Activated naive CD4-positive, alpha-beta T cell treated with anti-CD3 and anti-CD28 coated beads, Interleukin-2, amount 10 ng/mL, durations not matched to agents 7 days and 5 days (primary cell): ENCODE data around the gene TNS1.

Experiments used
- CTCF ChIA-PET: fragments of 350-600 bp; sonication (Branson Sonifier 250); formaldehyde crosslinking; loops from one replicate; lab custom pipeline; 2021; ENCODE audit warnings: antibody characterized with exemption; lab: Charles Lee
- DNase-seq: peaks from one replicate; pipeline ENCODE4 v3.0.0-alpha.2; 2020
- H3K27ac Mint-ChIP-seq: one replicate; pipeline ENCODE4 v1.8.0; 2021; ENCODE audit warnings: mild to moderate bottlenecking, moderate library complexity, mixed read lengths
- H3K27me3 Mint-ChIP-seq: one replicate; pipeline ENCODE4 v1.8.0; 2021; ENCODE audit warnings: mild to moderate bottlenecking, mixed read lengths
- H3K36me3 Mint-ChIP-seq: one replicate; pipeline ENCODE4 v1.8.0; 2021; ENCODE audit warnings: mixed read lengths
- H3K4me1 Mint-ChIP-seq: one replicate; pipeline ENCODE4 v1.8.0; 2021; ENCODE audit warnings: mixed read lengths
- H3K4me3 Mint-ChIP-seq: one replicate; pipeline ENCODE4 v1.8.0; 2021; ENCODE audit warnings: mild to moderate bottlenecking, moderate library complexity, mixed read lengths
- H3K9me3 Mint-ChIP-seq: one replicate; pipeline ENCODE4 v1.8.0; 2021; ENCODE audit warnings: mixed read lengths

TNS1 gene

GRCh38 chr2:218005028-218005427 is 2.2 kb upstream of the TNS1 start:
- DNase-seq: no peak
- peaks cover 5% of the 10 kb centered on the region for H3K4me1 Mint-ChIP-seq
- no peak overlapping the region for H3K4me3 Mint-ChIP-seq
- no peaks in the 10 kb centered on the region for H3K9me3 Mint-ChIP-seq
- peaks cover 49% of the 10 kb centered on the region for H3K27me3 Mint-ChIP-seq
- CTCF ChIA-PET: interaction anchor here (5.2 kb wide), 1 partner anchor 11 kb away, joined by 29 read pairs; no protein-coding TSS in a partner anchor
- H3K36me3 Mint-ChIP-seq: no peaks in the 10 kb centered on the region
- no peak overlapping the region for H3K27ac Mint-ChIP-seq

DNA sequence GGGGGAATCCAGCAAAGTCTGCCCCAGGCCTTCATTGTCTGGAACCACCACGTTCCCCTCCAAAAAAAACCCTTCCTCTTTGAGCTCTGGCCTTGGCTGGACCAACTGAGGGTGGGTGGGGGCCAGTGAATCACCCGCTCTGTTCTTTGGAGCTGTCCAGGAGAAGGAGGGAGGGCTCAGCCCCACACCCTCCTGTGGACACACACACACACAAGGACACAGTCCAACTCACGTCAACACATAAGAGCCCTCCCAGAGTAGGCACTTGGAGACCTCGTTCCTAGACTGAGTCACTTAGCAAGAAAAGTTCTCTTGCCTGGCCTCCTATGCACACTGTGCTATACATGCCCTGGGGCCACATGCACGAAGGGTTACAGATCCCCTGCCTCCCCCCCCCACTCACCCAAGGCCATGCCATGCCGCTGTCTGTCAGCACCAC is 1.2 kb upstream of the TNS1 start:
- no peaks in the 10 kb centered on the region for H3K36me3 Mint-ChIP-seq
- H3K27me3 Mint-ChIP-seq: peaks cover 39% of the 10 kb centered on the region
- DNase-seq: no peak
- no peaks in the 10 kb centered on the region for H3K9me3 Mint-ChIP-seq
- no peaks in the 10 kb centered on the region for H3K4me1 Mint-ChIP-seq
- no peak overlapping the region for H3K4me3 Mint-ChIP-seq
- CTCF ChIA-PET: interaction anchor here (0.6 kb wide), 1 partner anchor 15 kb away, joined by 3 read pairs; no protein-coding TSS in a partner anchor
- no peak overlapping the region for H3K27ac Mint-ChIP-seq

DNA sequence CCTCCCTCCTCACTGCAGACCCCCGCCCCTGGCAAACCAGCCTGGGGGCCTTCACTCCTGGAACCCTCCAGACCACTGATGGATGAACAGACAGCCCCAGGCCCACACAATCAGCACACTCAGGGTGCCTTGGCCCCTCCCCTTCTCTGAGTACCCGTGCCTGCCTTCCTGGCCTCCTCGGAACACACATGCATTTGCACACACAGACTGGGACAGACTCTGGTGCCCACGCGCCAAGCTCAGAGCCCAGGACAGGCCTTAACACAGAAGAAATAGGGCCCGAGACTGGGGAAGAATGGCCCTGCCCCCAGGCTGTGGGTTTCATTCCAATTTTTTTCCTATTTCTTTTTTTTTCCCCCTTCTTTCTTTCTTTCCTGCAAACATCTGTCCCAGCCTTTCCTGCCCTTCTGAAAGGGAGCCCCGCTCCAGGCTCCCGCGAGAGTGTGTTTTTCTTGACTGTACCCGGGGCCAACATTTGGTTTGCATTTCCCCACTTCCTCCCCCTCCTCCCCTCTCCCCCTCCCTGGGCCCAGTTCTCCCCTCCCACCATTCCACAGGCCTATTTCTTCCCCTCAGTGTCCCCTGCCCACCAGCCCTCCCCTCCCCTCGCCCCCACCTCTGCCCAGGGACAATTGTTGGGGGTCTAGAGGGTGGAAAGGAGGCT is 618 bp upstream of the TNS1 start:
- no peak for DNase-seq

DNA sequence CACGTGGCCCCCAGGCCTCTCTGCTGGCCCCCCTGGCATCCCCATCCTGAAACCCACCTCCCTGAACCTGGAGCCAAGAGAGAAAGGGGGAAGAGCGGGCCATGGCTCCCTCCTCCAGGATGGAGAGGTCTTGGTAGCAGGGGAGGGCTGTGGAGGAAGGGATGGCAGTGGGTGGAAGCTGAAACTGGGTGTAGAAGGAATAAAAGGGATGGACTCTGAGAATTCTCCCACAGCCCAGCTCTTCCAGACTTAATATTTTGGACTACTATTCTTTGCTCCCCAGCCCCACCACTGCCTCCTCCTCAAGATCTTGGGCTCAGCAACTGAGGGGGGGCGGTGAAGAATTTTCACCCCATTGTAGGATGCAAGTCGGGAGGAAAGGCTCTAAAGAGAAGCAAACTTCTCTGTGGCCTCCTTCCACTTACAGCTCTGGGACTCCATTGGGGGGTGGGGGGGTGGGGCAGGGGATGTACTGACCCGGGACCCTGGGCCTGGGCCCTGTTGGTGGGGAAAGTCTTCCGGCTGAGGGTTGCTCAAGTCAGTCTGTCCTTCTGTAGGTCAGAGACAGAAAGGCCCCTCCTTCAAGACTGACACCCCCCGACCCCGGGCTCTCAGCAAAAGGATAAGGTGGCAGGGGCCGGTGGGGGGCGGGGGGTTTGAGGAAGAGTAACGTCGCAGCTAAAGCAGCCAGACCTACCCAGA is 501 bp downstream of the TNS1 start:
- Mint-ChIP-seq H3K36me3 (no peaks in the 10 kb centered on the region), H3K4me3 (no peak overlapping the region), H3K4me1 (no peaks in the 10 kb centered on the region), H3K27ac (no peak overlapping the region), H3K27me3 (peaks cover 29% of the 10 kb centered on the region), H3K9me3 (no peaks in the 10 kb centered on the region)
- DNase-seq: no peak
- CTCF ChIA-PET: interaction anchor here (1.2 to 1.9 kb wide), 4 partner anchors 8 to 117 kb away, joined by 3 to 4 read pairs (median 3); no protein-coding TSS in a partner anchor

More for the DNA sequence above, 618 bp upstream of the TNS1 start:
- H3K27ac Mint-ChIP-seq: no peak overlapping the region
- no peaks in the 10 kb centered on the region for H3K36me3 Mint-ChIP-seq
- CTCF ChIA-PET: interaction anchor here (0.6 to 1.3 kb wide), 2 partner anchors 10 to 14 kb away, joined by 3 read pairs; no protein-coding TSS in a partner anchor
- peaks cover 34% of the 10 kb centered on the region for H3K27me3 Mint-ChIP-seq
- H3K9me3 Mint-ChIP-seq: no peaks in the 10 kb centered on the region
- no peaks in the 10 kb centered on the region for H3K4me1 Mint-ChIP-seq
- H3K4me3 Mint-ChIP-seq: no peak overlapping the region

GRCh38 chr2:218001629-218002028 is 1.2 kb downstream of the TNS1 start:
- H3K27me3 Mint-ChIP-seq: peaks cover 25% of the 10 kb centered on the region
- H3K4me3 Mint-ChIP-seq: no peak overlapping the region
- no peaks in the 10 kb centered on the region for H3K4me1 Mint-ChIP-seq
- no peak for DNase-seq
- no peaks in the 10 kb centered on the region for H3K9me3 Mint-ChIP-seq
- H3K27ac Mint-ChIP-seq: no peak overlapping the region
- CTCF ChIA-PET: interaction anchor here (0.6 to 1.9 kb wide), 4 partner anchors 10 to 117 kb away, joined by 3 to 4 read pairs (median 3); no protein-coding TSS in a partner anchor
- no peaks in the 10 kb centered on the region for H3K36me3 Mint-ChIP-seq

- H3K4me1 Mint-ChIP-seq: no peaks in the 10 kb centered on the region
- no peak for DNase-seq
- no peaks in the 10 kb centered on the region for H3K9me3 Mint-ChIP-seq
- no peak overlapping the region for H3K4me3 Mint-ChIP-seq
- CTCF ChIA-PET: interaction anchor here (0.6 to 1.4 kb wide), 6 partner anchors 8 to 211 kb away, joined by 3 to 6 read pairs (median 3); no protein-coding TSS in a partner anchor
- H3K27ac Mint-ChIP-seq: no peak overlapping the region
- H3K36me3 Mint-ChIP-seq: no peaks in the 10 kb centered on the region
- peaks cover 19% of the 10 kb centered on the region for H3K27me3 Mint-ChIP-seq
These were observed 2.7 kb downstream of the TNS1 start for GRCh38 chr2:218000136-218000535.

- Mint-ChIP-seq H3K27me3 (peaks cover 16% of the 10 kb centered on the region), H3K36me3 (no peaks in the 10 kb centered on the region), H3K27ac (no peak overlapping the region), H3K4me3 (no peak overlapping the region), H3K4me1 (no peaks in the 10 kb centered on the region), H3K9me3 (no peaks in the 10 kb centered on the region)
- CTCF ChIA-PET: interaction anchor here (1.0 to 1.4 kb wide), 4 partner anchors 10 to 210 kb away, joined by 3 to 6 read pairs (median 4); no protein-coding TSS in a partner anchor
- no peak for DNase-seq
These were observed 3.2 kb downstream of the TNS1 start for GRCh38 chr2:217999595-217999959.

DNA sequence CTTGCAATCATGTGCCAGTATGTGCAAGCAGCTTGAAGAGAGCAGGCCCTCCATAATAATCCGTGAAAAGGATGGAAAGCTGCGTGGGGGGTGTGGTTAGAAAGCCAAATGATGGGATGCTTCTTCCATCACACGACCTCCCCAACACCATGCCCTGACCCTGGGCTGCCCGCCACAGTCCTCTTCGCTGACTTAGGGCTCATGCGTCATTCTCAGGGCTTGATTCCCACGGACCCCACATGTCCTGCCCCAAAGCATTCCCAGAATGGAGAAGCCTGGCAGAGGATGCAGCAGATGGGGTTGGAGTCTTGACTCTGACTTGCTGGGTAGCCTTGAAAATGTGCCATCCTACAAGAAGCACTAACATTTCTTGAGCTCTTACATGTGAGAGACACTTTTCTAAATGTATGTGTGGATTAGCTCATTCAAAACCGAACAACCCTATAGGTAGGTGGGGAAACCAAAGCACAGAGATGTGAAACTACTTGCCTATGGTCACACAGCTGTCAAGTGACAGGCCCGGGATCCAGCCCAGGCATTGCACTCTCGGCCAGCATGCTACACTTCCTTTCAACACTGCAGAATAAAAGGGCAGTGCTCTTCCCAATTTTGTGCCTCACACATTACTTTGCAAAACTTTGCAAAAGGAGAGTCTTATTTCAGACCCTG is 3.7 kb downstream of the TNS1 start:
- Mint-ChIP-seq H3K27me3 (peaks cover 17% of the 10 kb centered on the region), H3K36me3 (no peaks in the 10 kb centered on the region), H3K9me3 (no peaks in the 10 kb centered on the region), H3K27ac (no peak overlapping the region), H3K4me1 (no peaks in the 10 kb centered on the region), H3K4me3 (no peak overlapping the region)
- CTCF ChIA-PET: interaction anchor here (1.3 to 1.4 kb wide), 2 partner anchors 10 to 210 kb away, joined by 4 to 6 read pairs; no protein-coding TSS in a partner anchor
- no peak for DNase-seq

GRCh38 chr2:217997510-217997909 is 5.3 kb downstream of the TNS1 start:
- Mint-ChIP-seq H3K9me3 (no peaks in the 10 kb centered on the region), H3K4me1 (no peaks in the 10 kb centered on the region), H3K27me3 (peaks cover 14% of the 10 kb centered on the region), H3K27ac (no peak overlapping the region), H3K36me3 (no peaks in the 10 kb centered on the region), H3K4me3 (no peak overlapping the region)
- DNase-seq: no peak
- CTCF ChIA-PET: no interaction called here

- H3K9me3 Mint-ChIP-seq: no peaks in the 10 kb centered on the region
- H3K27ac Mint-ChIP-seq: no peak overlapping the region
- peaks cover 17% of the 10 kb centered on the region for H3K27me3 Mint-ChIP-seq
- DNase-seq: no peak
- CTCF ChIA-PET: interaction anchor here (3.7 to 4.7 kb wide), 2 partner anchors 10 to 210 kb away, joined by 29 to 43 read pairs; no protein-coding TSS in a partner anchor
- H3K4me3 Mint-ChIP-seq: no peak overlapping the region
- H3K36me3 Mint-ChIP-seq: no peaks in the 10 kb centered on the region
- no peaks in the 10 kb centered on the region for H3K4me1 Mint-ChIP-seq
These were observed 6.4 kb downstream of the TNS1 start for GRCh38 chr2:217996361-217996760.

DNA sequence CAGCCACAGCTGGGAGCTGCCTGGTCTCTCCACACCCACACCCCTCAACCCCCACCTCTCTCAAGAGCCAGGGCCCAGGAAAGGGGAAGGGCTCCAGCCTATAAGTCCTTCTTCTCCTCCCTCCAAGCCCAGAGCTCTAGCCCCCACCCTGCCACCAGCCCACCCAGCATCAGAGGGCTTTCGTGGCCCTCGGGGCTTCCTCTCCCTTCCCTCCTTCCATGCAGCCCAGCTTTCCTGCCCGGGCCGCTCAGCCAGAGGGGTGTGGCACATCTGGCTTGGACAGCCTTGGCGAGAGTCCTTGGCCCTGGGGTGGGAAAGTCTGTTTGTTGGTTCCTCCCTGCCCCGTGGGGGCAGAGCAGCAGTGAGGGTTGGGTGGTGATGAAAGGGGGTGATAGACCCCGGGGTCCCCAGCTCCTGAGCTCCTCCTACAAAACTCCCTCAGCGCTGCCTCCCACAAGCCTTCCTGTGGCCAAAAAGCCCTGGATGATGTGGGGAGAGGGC is 7.0 kb downstream of the TNS1 start:
- no peaks in the 10 kb centered on the region for H3K4me1 Mint-ChIP-seq
- H3K4me3 Mint-ChIP-seq: no peak overlapping the region
- no peaks in the 10 kb centered on the region for H3K36me3 Mint-ChIP-seq
- peaks cover 17% of the 10 kb centered on the region for H3K27me3 Mint-ChIP-seq
- no peak for DNase-seq
- H3K9me3 Mint-ChIP-seq: no peaks in the 10 kb centered on the region
- no peak overlapping the region for H3K27ac Mint-ChIP-seq
- CTCF ChIA-PET: interaction anchor here (0.6 to 4.7 kb wide), 4 partner anchors 11 to 209 kb away, joined by 3 to 43 read pairs (median 17); no protein-coding TSS in a partner anchor

DNA sequence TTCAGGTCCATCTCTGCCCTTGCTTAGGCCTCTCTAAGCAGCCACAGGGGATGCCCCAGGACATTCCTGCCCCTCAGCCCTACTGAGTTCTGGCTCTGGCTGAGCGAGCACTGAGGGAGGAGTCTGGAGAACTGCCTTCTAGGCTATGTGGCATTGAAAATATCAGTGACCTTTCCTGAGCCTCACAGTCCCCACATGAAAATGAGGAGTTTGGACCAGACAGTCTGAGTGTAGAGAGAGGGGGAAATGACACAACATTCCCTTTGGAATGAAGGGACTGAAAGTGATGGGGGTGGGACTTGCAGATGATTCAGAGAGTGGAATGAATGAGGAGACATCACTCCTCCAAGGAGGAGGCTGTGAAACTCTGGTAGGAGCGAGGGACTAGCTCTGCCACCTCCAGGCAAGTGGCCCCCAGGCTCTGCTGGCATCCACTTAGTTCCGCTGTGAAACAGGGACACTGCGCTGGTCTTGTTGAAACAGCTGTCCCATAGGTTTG is 8.0 kb downstream of the TNS1 start:
- no peak overlapping the region for H3K4me3 Mint-ChIP-seq
- CTCF ChIA-PET: interaction anchor here (0.6 to 4.7 kb wide), 11 partner anchors 11 to 208 kb away, joined by 3 to 43 read pairs (median 5); no protein-coding TSS in a partner anchor
- no peaks in the 10 kb centered on the region for H3K9me3 Mint-ChIP-seq
- no peak overlapping the region for H3K27ac Mint-ChIP-seq
- no peaks in the 10 kb centered on the region for H3K36me3 Mint-ChIP-seq
- DNase-seq: no peak
- peaks cover 17% of the 10 kb centered on the region for H3K27me3 Mint-ChIP-seq
- H3K4me1 Mint-ChIP-seq: no peaks in the 10 kb centered on the region

DNA sequence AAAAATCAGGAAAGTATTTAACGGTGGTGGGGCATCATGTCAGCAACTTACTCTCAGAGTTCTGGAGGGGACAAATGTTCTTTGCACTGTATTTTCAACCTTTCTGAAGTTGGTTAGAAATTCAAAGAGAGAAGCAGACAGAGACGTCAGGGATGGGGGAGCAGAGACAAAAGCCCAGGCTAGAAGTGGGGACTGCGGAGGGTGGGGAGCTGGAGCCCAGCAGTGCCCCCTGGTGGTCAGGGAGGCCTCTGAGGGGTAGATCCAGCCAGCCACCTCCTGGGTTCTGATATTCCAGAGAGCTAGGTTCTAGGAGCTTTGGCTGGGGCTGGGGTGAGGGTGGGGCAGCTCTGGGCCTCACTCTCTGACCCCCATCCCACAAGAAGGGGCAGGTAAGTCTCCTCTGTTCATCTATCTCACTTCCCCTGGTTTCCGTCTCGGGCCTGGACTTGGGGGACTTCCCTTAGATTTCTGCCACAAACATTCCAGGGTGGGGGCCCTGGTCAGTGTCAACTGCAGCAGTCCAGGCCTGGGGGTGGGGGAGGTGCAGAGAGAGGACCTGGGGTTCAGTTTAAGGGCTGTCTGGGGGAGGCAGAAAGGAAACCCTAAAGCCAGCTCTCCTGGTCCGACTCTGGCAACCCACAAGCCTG is 8.9 kb downstream of the TNS1 start:
- Mint-ChIP-seq H3K4me1 (no peaks in the 10 kb centered on the region), H3K4me3 (no peak overlapping the region), H3K9me3 (no peaks in the 10 kb centered on the region), H3K27ac (no peak overlapping the region), H3K27me3 (peaks cover 17% of the 10 kb centered on the region), H3K36me3 (no peaks in the 10 kb centered on the region)
- CTCF ChIA-PET: interaction anchor here (0.6 to 4.7 kb wide), 22 partner anchors 9 to 208 kb away, joined by 3 to 43 read pairs (median 4); partner anchors contain the start of genes RUFY4 and TNS1
- DNase-seq: peak; percentile 69
